Fibroblast of pulmonary artery (primary cell): ENCODE data around the gene LIM2.

ENCODE experiments used
- DNase-seq: peaks from one replicate; pipeline ENCODE4 v3.0.0-alpha.2; 2010; ENCODE audit warnings: low read depth
- H3K4me3 ChIP-seq: replicated peaks from 2 replicates; pipeline ENCODE4 v1.5.1; 2011; ENCODE audit warnings: low read depth, mild to moderate bottlenecking, control low read depth, low read length, moderate library complexity
- CTCF ChIP-seq: IDR thresholded peaks from 2 replicates; pipeline ENCODE4 v1.5.1; 2011; ENCODE audit warnings: mild to moderate bottlenecking, control low read depth, low read length, inconsistent platforms; ENCODE audit errors: missing control alignments

LIM2 gene

GRCh38 chr19:51382004-51382403, 5.8 kb downstream of the LIM2 start:
- no peak overlapping the region for H3K4me3 ChIP-seq
- no peak for TF ChIP-seq CTCF
- no peak for DNase-seq

- no peak for DNase-seq
- no peak for TF ChIP-seq CTCF
- H3K4me3 ChIP-seq = no peak overlapping the region
These were observed 7.4 kb downstream of the LIM2 start for GRCh38 chr19:51380379-51380778.

GRCh38 chr19:51377422-51377821, 10.4 kb downstream of the LIM2 start:
- no peak for TF ChIP-seq CTCF
- no peak for DNase-seq
- H3K4me3 ChIP-seq = no peak overlapping the region

- DNase-seq = no peak
- TF ChIP-seq CTCF = no peak
- H3K4me3 ChIP-seq = no peak overlapping the region
These were observed 12.1 kb downstream of the LIM2 start for GRCh38 chr19:51375504-51376221.

GRCh38 chr19:51372649-51373504, 14.9 kb downstream of the LIM2 start, which contains the start of gene NKG7:
Gene NKG7, minus strand, starts transcription at chr19:51372654. Its CDS starts 119 bp downstream, at chr19:51372535.
- no peak for DNase-seq
- no peak within 1 kb of the TSS for H3K4me3 ChIP-seq
- no peak for TF ChIP-seq CTCF

- DNase-seq = no peak
- H3K4me3 ChIP-seq = no peak overlapping the region
- TF ChIP-seq CTCF = no peak
These were observed 15.6 kb downstream of the LIM2 start for GRCh38 chr19:51372021-51372648.
